ENCODE results near the gene SOBP. TPM values are rescaled to one million over a fixed set of nuclear protein-coding genes. Genes with fewer than 3 reads are reported as not detected.
A peak's percentile ranks its signal among the peaks of the same experiment; 100 is the strongest.

Gene SOBP
- total RNA-seq, 4 donors from 2014 or later = 5.6 to 21.4 (median 18.1) TPM

GRCh38 chr6:107490566-107491137, 735 bp downstream of the SOBP start:
- 0% methylated on average over 29 to 30 of the region's 30 CpGs for WGBS, 2 donors
- H3K36me3 ChIP-seq = no peaks in the 10 kb centered on the region
- H3K27me3 ChIP-seq = no peaks in the 10 kb centered on the region
- peak overlapping the region; percentile 80 to 92 (median 82) for H3K27ac ChIP-seq
- TF ChIP-seq POLR2A (IDR thresholded peaks at IDR 0.05) = no peak
- TF ChIP-seq CTCF (IDR thresholded peaks at IDR 0.05) = no peak
- H3K9me3 ChIP-seq = no peaks in the 10 kb centered on the region
- intact Hi-C loops (cut with DNase I) = no loop called here
- peaks cover 28 to 36% of the 10 kb centered on the region in 2 donors for H3K4me1 ChIP-seq
- peak in 1 of 2 donors; percentile 20 for DNase-seq
- H3K4me3 ChIP-seq (replicated peaks in 1 of 3) = peak overlapping the region; percentile 29 to 92 (median 59)

- H3K9me3 ChIP-seq = no peaks in the 10 kb centered on the region
- 0 to 3% methylated on average over 20 to 28 of the region's 38 CpGs for WGBS, 2 donors
- H3K36me3 ChIP-seq = no peaks in the 10 kb centered on the region
- intact Hi-C loops (cut with DNase I) = no loop called here
- H3K27me3 ChIP-seq = no peaks in the 10 kb centered on the region
- H3K4me3 ChIP-seq (replicated peaks in 1 of 3) = peak overlapping the region; percentile 29 to 92 (median 59)
- peak; percentile 55 to 67 for DNase-seq
- peaks cover 33 to 37% of the 10 kb centered on the region in 2 donors for H3K4me1 ChIP-seq
- H3K27ac ChIP-seq = peak overlapping the region; percentile 80 to 92 (median 82)
- no peak for TF ChIP-seq CTCF (IDR thresholded peaks at IDR 0.05)
- peak in 1 of 2 donors; percentile 18 for TF ChIP-seq POLR2A (IDR thresholded peaks at IDR 0.05)
Measured at GRCh38 chr6:107491138-107491609, 1.3 kb downstream of the SOBP start.

GRCh38 chr6:107491760-107492660, 2.1 kb downstream of the SOBP start:
- DNase-seq = no peak
- intact Hi-C loops (cut with DNase I) = no loop called here
- Histone ChIP-seq H3K36me3 (no peaks in the 10 kb centered on the region), H3K4me1 (peaks cover 40 to 45% of the 10 kb centered on the region in 2 donors), H3K27ac (no peak overlapping the region), H3K27me3 (no peaks in the 10 kb centered on the region), H3K4me3 (replicated peaks in 1 of 3) (peak overlapping the region in 1 of 3 donors; percentile 59), H3K9me3 (no peaks in the 10 kb centered on the region)
- 73 to 76% methylated on average over 14 of the region's 14 CpGs for WGBS, 2 donors
- TF ChIP-seq POLR2A (IDR thresholded peaks at IDR 0.05) = no peak

- H3K9me3 ChIP-seq = no peaks in the 10 kb centered on the region
- 43 to 49% methylated on average over 12 of the region's 12 CpGs for WGBS, 2 donors
- H3K27ac ChIP-seq = peak overlapping the region in 2 of 3 donors; percentile 45 to 59
- TF ChIP-seq CTCF (IDR thresholded peaks at IDR 0.05) (no peak), POLR2A (IDR thresholded peaks at IDR 0.05) (no peak)
- peaks cover 42 to 45% of the 10 kb centered on the region in 2 donors for H3K4me1 ChIP-seq
- no peaks in the 10 kb centered on the region for H3K36me3 ChIP-seq
- peak overlapping the region in 1 of 3 donors; percentile 1 for H3K4me3 ChIP-seq (replicated peaks in 1 of 3)
- peak in 1 of 2 donors; percentile 6 for DNase-seq
- no peaks in the 10 kb centered on the region for H3K27me3 ChIP-seq
- intact Hi-C loops (cut with DNase I) = no loop called here
Measured at GRCh38 chr6:107493158-107494057, 3.5 kb downstream of the SOBP start.

DNA sequence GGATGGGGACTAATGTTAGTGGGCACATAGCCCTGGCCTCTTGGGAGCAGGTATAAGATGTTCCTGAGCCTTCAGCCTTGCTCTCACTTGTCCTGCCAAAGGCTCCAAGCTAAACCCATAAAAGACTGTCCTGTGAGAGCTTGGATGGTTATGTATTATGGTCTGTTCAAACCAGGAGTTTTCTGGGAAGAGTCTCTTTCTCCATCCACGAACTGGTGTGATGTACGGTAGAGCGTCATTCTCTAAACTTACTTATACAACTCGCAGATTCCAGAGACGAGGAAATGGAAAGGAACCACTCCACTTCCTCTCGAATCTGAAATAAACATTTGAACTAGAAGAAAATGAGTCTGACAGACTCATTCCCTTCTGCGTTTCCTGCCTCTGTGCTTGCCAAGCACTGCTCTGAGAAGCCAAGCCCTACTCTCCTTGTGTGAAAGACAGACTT, 5.3 kb downstream of the SOBP start:
- peak; percentile 18 to 21 for DNase-seq

More for the DNA sequence above, 5.3 kb downstream of the SOBP start:
- Histone ChIP-seq H3K27ac (peak overlapping the region; percentile 35 to 54 (median 37)), H3K4me3 (replicated peaks in 1 of 3) (no peak overlapping the region), H3K27me3 (no peaks in the 10 kb centered on the region), H3K36me3 (no peaks in the 10 kb centered on the region), H3K9me3 (no peaks in the 10 kb centered on the region), H3K4me1 (peaks cover 45 to 47% of the 10 kb centered on the region in 2 donors)
- intact Hi-C loops (cut with DNase I) = no loop called here
- 31 to 46% methylated on average over 7 of the region's 7 CpGs for WGBS, 2 donors
- TF ChIP-seq CTCF (IDR thresholded peaks at IDR 0.05) = no peak
- TF ChIP-seq POLR2A (IDR thresholded peaks at IDR 0.05) = no peak

Data from thyroid gland (tissue), 4 donors.